Stimulated activated CD4-positive, alpha-beta T cell treated with anti-CD3 and anti-CD28 coated beads, Interleukin-12 subunit alpha, Interleukin-12 subunit beta, amount 100 ng/mL, for 24 hours (primary cell): ENCODE measurements around the gene EIF4G1.
"Not testable (repeated sequence)": the region's sequence is repeated elsewhere in the genome, so short reads cannot be mapped to it uniquely, and the experiment has no call there.

Source experiments
- DNase-seq, 2 experiments: peaks; one replicate each; pipeline ENCODE4 v3.0.0-alpha.2; 2020; ENCODE audit warnings: low read depth in 2 of 2

The EIF4G1 gene

DNA sequence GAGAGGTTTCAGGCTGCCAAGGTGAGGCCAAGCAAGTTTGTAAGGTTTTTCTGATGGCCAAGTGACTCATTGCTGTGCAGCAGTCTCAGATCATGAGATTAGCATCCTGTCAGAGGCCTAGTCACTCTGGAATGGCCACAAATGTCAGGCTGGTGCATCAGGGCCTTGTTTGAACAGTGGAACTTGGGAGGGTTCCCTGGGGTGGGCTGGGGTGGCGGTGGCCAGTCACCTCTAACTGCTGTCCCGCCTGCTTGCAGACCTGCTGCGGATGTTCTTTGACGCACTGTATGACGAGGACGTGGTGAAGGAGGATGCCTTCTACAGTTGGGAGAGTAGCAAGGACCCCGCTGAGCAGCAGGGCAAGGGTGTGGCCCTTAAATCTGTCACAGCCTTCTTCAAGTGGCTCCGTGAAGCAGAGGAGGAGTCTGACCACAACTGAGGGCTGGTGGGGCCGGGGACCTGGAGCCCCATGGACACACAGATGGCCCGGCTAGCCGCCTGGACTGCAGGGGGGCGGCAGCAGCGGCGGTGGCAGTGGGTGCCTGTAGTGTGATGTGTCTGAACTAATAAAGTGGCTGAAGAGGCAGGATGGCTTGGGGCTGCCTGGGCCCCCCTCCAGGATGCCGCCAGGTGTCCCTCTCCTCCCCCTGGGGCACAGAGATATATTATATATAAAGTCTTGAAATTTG, 20.2 kb downstream of the EIF4G1 start:
- DNase-seq = no peak

DNA sequence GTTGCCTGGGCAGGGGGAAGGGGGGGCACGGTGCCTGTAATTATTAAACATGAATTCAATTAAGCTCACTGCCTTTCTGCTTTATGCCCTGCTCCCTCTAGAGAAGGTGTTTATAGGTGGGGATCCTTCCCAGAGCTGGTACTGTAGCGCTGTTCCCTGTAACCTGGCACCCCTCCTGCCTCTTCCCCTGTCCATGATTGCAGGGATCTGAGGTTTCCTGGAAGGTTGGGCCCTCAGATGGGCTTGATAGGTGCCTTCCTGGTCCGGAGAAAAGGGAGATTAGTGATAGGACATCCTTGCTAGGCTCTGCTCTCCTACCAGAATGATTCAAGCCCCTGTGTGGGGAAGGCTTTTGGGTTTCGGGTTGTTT, 20.9 kb downstream of the EIF4G1 start:
- no peak for DNase-seq

DNA sequence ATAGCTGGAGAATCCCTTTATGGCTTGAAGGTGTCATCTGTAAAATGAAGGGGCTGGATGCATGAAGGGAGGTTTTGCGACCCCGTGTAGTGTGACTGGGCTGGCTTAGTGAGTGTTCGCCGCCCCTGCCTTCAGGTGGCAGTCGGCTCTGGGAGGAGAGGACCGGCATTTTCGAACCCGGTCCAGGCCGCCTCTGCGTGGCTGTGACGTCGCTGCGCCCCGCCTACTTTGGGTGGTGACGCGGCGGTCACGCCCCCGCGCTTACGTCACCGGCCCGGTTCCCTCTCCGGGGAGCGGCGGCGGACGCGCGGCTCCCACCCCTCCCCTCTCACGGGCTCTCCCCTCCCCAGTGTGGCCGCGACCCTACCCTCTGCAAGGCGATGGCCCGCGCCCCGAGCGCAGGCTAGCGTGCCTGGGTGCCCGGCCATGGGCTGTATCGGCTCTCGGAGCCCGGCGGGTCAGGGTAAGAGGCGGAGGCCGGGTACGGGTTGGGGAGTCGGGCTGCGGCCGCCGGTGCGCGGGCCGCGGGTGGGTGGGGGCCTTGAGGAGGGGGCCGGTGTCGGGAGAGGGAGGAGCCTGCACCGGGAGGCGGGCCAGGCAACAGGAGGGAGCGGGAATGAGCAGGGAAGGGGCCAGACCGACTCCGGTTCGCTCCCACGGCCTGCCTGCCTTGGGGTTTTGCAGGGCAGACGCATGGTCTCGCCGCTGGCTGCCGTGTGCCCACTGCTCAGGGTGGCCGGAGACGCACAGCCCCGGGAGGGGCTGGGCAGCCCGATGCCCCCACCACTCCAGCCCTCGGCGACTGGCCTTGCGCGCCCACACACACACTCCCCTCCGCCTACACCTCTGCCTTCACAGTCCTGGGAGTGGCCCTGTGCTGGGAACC, 21.5 kb downstream of the EIF4G1 start:
- peak; percentile 77 to 84 for DNase-seq

GRCh38 chr3:184336547-184337398, 22.4 kb downstream of the EIF4G1 start:
- DNase-seq = no peak

GRCh38 chr3:184337399-184337714, 23.0 kb downstream of the EIF4G1 start, which contains the start of gene FAM131A:
Gene FAM131A, plus strand, starts transcription at chr3:184337600. Its CDS starts 31 bp downstream, at chr3:184337631.
- no peak for DNase-seq

GRCh38 chr3:184337981-184338380, 23.6 kb downstream of the EIF4G1 start:
- DNase-seq = no peak

DNA sequence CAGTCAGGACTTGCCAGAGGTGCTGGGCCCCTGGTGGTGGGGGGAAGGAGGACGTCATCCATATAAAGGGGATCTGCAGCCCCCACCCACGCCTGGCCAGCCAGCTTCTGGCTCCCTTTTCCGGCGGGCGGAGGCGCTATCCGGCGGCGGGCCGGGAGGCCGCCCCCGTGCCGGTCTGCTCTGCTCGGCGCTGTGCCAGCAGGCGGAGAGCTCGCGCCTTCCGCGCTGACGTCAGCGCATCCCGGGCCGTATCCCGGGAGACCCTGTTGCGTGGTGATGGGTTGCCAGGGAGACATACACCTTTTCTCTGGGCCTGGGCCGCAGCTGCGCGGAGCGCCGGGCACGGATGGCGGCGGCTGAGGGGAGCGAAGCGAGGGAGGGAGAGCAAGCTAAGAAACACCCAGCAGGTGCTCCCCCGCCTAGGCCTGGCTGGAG, 24.1 kb downstream of the EIF4G1 start:
- DNase-seq = no peak

GRCh38 chr3:184339001-184339400, 24.6 kb downstream of the EIF4G1 start:
- DNase-seq = no peak

GRCh38 chr3:184339451-184340135, 25.2 kb downstream of the EIF4G1 start:
- not testable (repeated sequence) for DNase-seq

GRCh38 chr3:184341925-184342324, 27.5 kb downstream of the EIF4G1 start:
- no peak for DNase-seq

- no peak for DNase-seq
Measured at GRCh38 chr3:184343200-184343876, 28.9 kb downstream of the EIF4G1 start.

GRCh38 chr3:184344579-184345316, 30.3 kb downstream of the EIF4G1 start:
- no peak for DNase-seq

DNA sequence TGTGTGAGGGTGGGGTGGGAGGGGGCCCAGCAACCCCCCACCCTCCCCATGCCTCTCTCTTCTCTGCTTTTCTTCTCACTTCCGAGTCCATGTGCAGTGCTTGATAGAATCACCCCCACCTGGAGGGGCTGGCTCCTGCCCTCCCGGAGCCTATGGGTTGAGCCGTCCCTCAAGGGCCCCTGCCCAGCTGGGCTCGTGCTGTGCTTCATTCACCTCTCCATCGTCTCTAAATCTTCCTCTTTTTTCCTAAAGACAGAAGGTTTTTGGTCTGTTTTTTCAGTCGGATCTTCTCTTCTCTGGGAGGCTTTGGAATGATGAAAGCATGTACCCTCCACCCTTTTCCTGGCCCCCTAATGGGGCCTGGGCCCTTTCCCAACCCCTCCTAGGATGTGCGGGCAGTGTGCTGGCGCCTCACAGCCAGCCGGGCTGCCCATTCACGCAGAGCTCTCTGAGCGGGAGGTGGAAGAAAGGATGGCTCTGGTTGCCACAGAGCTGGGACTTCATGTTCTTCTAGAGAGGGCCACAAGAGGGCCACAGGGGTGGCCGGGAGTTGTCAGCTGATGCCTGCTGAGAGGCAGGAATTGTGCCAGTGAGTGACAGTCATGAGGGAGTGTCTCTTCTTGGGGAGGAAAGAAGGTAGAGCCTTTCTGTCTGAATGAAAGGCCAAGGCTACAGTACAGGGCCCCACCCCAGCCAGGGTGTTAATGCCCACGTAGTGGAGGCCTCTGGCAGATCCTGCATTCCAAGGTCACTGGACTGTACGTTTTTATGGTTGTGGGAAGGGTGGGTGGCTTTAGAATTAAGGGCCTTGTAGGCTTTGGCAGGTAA, 31.1 kb downstream of the EIF4G1 start:
- no peak for DNase-seq

GRCh38 chr3:184346480-184347190, 32.2 kb downstream of the EIF4G1 start:
- DNase-seq = no peak

- no peak for DNase-seq
Measured at GRCh38 chr3:184347321-184348056, 33.1 kb downstream of the EIF4G1 start.

DNA sequence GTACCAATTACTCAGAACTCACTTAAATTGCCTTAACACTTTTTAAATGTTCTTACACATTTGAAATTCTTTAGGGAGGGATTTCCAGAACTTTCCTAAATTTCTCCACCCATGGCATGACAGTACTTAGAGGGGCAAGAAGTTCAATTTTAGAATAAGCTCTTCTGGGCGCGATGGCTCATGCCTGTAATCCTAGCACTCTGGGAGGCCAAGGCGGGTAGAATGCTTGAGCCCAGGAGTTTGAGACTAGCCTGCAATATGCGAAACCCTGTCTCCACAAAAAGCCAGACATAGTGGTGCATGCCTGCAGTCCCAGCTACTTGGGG, 33.6 kb downstream of the EIF4G1 start:
- DNase-seq = no peak

GRCh38 chr3:184349563-184350470, 35.4 kb downstream of the EIF4G1 start:
- DNase-seq = no peak
